ENCODE data around the gene OR10A6. TPM values are rescaled to one million over a fixed set of nuclear protein-coding genes. Genes with fewer than 3 reads are reported as not detected.

Gene OR10A6
- total and polyA plus RNA-seq, 9 of the 15 experiments (the other 6 are each of a cell fraction or from before 2014, with no cell fraction given): not detected

DNA sequence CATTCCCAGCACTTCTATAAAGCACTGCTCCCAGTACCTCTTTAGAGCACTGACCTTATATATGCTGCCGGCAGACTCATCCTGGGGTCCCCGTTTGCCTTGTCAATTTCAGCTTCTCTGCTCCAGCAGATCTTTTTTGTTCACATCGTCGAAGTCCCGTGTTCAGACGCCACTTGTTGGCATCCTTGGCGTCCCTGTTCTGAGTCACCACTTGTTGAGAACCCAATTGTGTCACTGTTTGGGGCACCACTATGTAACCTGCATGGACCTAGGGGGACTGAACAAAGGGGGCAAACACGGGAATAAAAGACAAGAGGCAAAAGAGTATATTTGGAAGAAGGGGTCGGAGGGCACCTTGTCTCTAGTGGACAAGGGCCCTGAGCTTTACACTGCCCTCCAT, 25.5 kb downstream of the OR10A6 start (continued):
- TF ChIP-seq SMAD2 (IDR thresholded peaks at IDR 0.05; ENCODE audit: low read depth, low read length) (no peak), XRCC5 (IDR thresholded peaks at IDR 0.05; ENCODE audit: low read depth, low read length) (no peak), CHCHD3 (CRISPR knock-in tag; IDR thresholded peaks at IDR 0.05) (no peak)
- TF ChIP-seq, protein P1, sequence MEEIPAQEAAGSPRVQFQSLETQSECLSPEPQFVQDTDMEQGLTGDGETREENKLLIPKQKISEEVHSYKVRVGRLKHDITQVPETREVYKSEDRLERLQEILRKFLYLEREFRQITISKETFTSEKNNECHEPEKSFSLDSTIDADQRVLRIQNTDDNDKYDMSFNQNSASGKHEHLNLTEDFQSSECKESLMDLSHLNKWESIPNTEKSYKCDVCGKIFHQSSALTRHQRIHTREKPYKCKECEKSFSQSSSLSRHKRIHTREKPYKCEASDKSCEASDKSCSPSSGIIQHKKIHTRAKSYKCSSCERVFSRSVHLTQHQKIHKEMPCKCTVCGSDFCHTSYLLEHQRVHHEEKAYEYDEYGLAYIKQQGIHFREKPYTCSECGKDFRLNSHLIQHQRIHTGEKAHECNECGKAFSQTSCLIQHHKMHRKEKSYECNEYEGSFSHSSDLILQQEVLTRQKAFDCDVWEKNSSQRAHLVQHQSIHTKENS (CRISPR knock-in tag; IDR thresholded peaks at IDR 0.05): no peak

DNA sequence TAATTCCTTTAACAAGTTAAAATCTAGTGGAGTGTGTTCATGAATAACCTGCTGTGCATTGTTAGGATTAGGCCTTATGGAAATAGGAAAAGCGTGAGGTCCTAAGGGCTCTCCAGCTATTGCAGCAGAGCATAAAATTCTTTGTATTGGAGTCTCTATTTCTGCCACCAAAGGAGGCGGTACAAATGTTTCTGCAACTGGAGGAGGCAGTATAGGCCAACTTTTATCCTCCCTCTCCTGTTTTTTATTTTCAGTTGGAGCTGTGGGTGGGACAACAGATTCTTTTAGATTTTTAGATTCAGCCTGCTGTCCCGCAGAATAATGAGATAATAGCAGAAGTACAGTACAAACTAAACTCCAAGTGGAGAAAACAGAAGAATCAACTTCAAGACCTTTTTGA, 26.2 kb downstream of the OR10A6 start:
- in situ Hi-C loops (cut with MboI) (no loop called here), intact Hi-C loops (cut with micrococcal nuclease) (no loop called here)
- Histone ChIP-seq H3K9ac (ENCODE audit: insufficient read depth in 1 of 2, low read depth in 2 of 2, low read length in 2 of 2) (no peak overlapping the region), H2AFZ (ENCODE audit: low read depth, low read length) (no peak overlapping the region), H3K36me3 (ENCODE audit: control insufficient read depth, insufficient read depth, low read length) (no peaks in the 10 kb centered on the region), H3K79me2 (ENCODE audit: control insufficient read depth, insufficient read depth, low read length) (no peaks in the 10 kb centered on the region), H4K20me1 (replicated peaks; ENCODE audit: control insufficient read depth, insufficient read depth, low read length) (no peaks in the 10 kb centered on the region), H3K27me3 (ENCODE audit: control insufficient read depth in 2 of 2, insufficient read depth in 2 of 2, low read length in 2 of 2) (no peaks in the 10 kb centered on the region; a peak in 2 of 5 replicates), H3K4me2 (ENCODE audit: insufficient read depth, low read length) (no peak overlapping the region), H3K9me1 (ENCODE audit: control insufficient read depth, insufficient read depth, low read length) (no peaks in the 10 kb centered on the region), H3K4me1 (replicated peaks in 1 of 2; ENCODE audit: control insufficient read depth in 2 of 2, insufficient read depth in 2 of 2, low read length in 2 of 2) (no peaks in the 10 kb centered on the region), H3K27ac (ENCODE audit: extremely low read depth, low read depth, low read length) (no peak overlapping the region), H3K9me3 (replicated peaks; ENCODE audit: control insufficient read depth, insufficient read depth, low read depth, low read length) (no peaks in the 10 kb centered on the region), H3K4me3 (no peak overlapping the region)
- BruUV-seq (replicated peaks): no TSS peak
- TF ChIP-seq, protein P2, sequence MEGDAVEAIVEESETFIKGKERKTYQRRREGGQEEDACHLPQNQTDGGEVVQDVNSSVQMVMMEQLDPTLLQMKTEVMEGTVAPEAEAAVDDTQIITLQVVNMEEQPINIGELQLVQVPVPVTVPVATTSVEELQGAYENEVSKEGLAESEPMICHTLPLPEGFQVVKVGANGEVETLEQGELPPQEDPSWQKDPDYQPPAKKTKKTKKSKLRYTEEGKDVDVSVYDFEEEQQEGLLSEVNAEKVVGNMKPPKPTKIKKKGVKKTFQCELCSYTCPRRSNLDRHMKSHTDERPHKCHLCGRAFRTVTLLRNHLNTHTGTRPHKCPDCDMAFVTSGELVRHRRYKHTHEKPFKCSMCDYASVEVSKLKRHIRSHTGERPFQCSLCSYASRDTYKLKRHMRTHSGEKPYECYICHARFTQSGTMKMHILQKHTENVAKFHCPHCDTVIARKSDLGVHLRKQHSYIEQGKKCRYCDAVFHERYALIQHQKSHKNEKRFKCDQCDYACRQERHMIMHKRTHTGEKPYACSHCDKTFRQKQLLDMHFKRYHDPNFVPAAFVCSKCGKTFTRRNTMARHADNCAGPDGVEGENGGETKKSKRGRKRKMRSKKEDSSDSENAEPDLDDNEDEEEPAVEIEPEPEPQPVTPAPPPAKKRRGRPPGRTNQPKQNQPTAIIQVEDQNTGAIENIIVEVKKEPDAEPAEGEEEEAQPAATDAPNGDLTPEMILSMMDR (IDR thresholded peaks at IDR 0.05 in 2 of 3, conservative IDR thresholded peaks at IDR 0.05 in 1 of 3; ENCODE audit: insufficient read depth in 2 of 3, low read depth in 1 of 3, low read length in 3 of 3): peak in 1 of 3 experiments; percentile 13; a peak in 1 of 6 replicates
- no peak for TF ChIP-seq MAZ (CRISPR knock-in tag; conservative IDR thresholded peaks at IDR 0.05 in 1 of 2, IDR thresholded peaks at IDR 0.05 in 1 of 2)
- DNase-seq (ENCODE audit: extremely low read depth in 1 of 4, low spot score in 3 of 4) (no peak), ATAC-seq (no peak), FAIRE-seq (no peak)
- 3% methylated on average over 3 of the region's 3 CpGs for WGBS (ENCODE audit: insufficient coverage, low coverage, missing lambda C conversion rate)
- POLR2A ChIA-PET: interaction anchor here (0.7 kb wide), 1 partner anchor 82 kb away, joined by 3 read pairs; the partner anchor contains the start of gene EIF3F
- CTCF ChIA-PET (ENCODE audit: low intra/inter-chr PET ratio): no interaction called here

Measured in K562 (cell line).